Adipocyte (in vitro differentiated cells): ENCODE measurements around the gene SAFB.

ENCODE experiments used
- DNase-seq: peaks from one replicate; pipeline ENCODE4 v3.0.0-alpha.2; 2015; ENCODE audit warnings: low read depth
- H3K27me3 ChIP-seq: replicated peaks from 2 replicates; pipeline ENCODE4 v1.7.0; 2013; ENCODE audit warnings: mild to moderate bottlenecking, low read length, moderate library complexity; ENCODE audit not compliant: control insufficient read depth, insufficient read depth
- H3K36me3 ChIP-seq: 2 replicates; pipeline ENCODE4 v1.7.0; 2013; ENCODE audit warnings: low read length, mild to moderate bottlenecking, moderate library complexity; ENCODE audit not compliant: control insufficient read depth, insufficient read depth, severe bottlenecking
- H3K4me1 ChIP-seq: 2 replicates; pipeline ENCODE4 v1.7.0; 2013; ENCODE audit warnings: mild to moderate bottlenecking, low read length, moderate library complexity; ENCODE audit not compliant: control insufficient read depth, insufficient read depth
- H3K4me3 ChIP-seq: 2 replicates; pipeline ENCODE4 v1.7.0; 2013; ENCODE audit warnings: mild to moderate bottlenecking, low read length, moderate library complexity
- H3K9ac ChIP-seq: 2 replicates; pipeline ENCODE4 v1.7.0; 2013; ENCODE audit warnings: mild to moderate bottlenecking, low read length, moderate library complexity
- H3K9me3 ChIP-seq: 2 replicates; pipeline ENCODE4 v1.7.0; 2013; ENCODE audit warnings: mild to moderate bottlenecking, low read length, moderate library complexity; ENCODE audit not compliant: control insufficient read depth

The SAFB gene

GRCh38 chr19:5618591-5618990 is 4.3 kb upstream of the SAFB start:
- Histone ChIP-seq H3K9me3 (no peaks in the 10 kb centered on the region), H3K27me3 (no peaks in the 10 kb centered on the region), H3K4me3 (no peak overlapping the region), H3K36me3 (peaks cover 61% of the 10 kb centered on the region), H3K9ac (no peak overlapping the region), H3K4me1 (peaks cover 17% of the 10 kb centered on the region)
- DNase-seq: no peak

GRCh38 chr19:5619946-5620345 is 2.9 kb upstream of the SAFB start:
- H3K9me3 ChIP-seq: no peaks in the 10 kb centered on the region
- no peaks in the 10 kb centered on the region for H3K27me3 ChIP-seq
- H3K9ac ChIP-seq: no peak overlapping the region
- peaks cover 24% of the 10 kb centered on the region for H3K4me1 ChIP-seq
- no peak for DNase-seq
- H3K4me3 ChIP-seq: no peak overlapping the region
- peaks cover 48% of the 10 kb centered on the region for H3K36me3 ChIP-seq

GRCh38 chr19:5621311-5621944 is 1.5 kb upstream of the SAFB start:
- Histone ChIP-seq H3K27me3 (no peaks in the 10 kb centered on the region), H3K36me3 (peaks cover 47% of the 10 kb centered on the region), H3K4me3 (peak overlapping the region; percentile 98), H3K9me3 (no peaks in the 10 kb centered on the region), H3K9ac (peak overlapping the region; percentile 98), H3K4me1 (peaks cover 36% of the 10 kb centered on the region)
- no peak for DNase-seq

- H3K4me1 ChIP-seq: peaks cover 37% of the 10 kb centered on the region
- H3K9me3 ChIP-seq: no peaks in the 10 kb centered on the region
- no peaks in the 10 kb centered on the region for H3K27me3 ChIP-seq
- peak; percentile 41 for DNase-seq
- H3K36me3 ChIP-seq: peaks cover 51% of the 10 kb centered on the region
- H3K4me3 ChIP-seq: peak overlapping the region; percentile 98
- peak overlapping the region; percentile 98 for H3K9ac ChIP-seq
These were observed 878 bp upstream of the SAFB start for GRCh38 chr19:5621945-5622464.

GRCh38 chr19:5623397-5624017 is 624 bp downstream of the SAFB start:
- Histone ChIP-seq H3K9ac (peak overlapping the region; percentile 98), H3K9me3 (no peaks in the 10 kb centered on the region), H3K27me3 (no peaks in the 10 kb centered on the region), H3K4me1 (peaks cover 51% of the 10 kb centered on the region), H3K36me3 (peaks cover 54% of the 10 kb centered on the region), H3K4me3 (peak overlapping the region; percentile 98)
- DNase-seq: no peak

- peaks cover 53% of the 10 kb centered on the region for H3K36me3 ChIP-seq
These were observed 1.3 kb downstream of the SAFB start for GRCh38 chr19:5624018-5624663.

GRCh38 chr19:5624741-5625278 is 1.9 kb downstream of the SAFB start:
- peaks cover 57% of the 10 kb centered on the region for H3K36me3 ChIP-seq
- H3K4me3 ChIP-seq: peak overlapping the region; percentile 98
- peak overlapping the region; percentile 98 for H3K9ac ChIP-seq
- H3K9me3 ChIP-seq: no peaks in the 10 kb centered on the region
- peaks cover 63% of the 10 kb centered on the region for H3K4me1 ChIP-seq
- no peak for DNase-seq
- no peaks in the 10 kb centered on the region for H3K27me3 ChIP-seq

More at GRCh38 chr19:5624018-5624663, 1.3 kb downstream of the SAFB start:
- H3K4me3 ChIP-seq: peak overlapping the region; percentile 98
- no peaks in the 10 kb centered on the region for H3K9me3 ChIP-seq
- peak overlapping the region; percentile 98 for H3K9ac ChIP-seq
- no peaks in the 10 kb centered on the region for H3K27me3 ChIP-seq
- peak; percentile 79 for DNase-seq
- peaks cover 57% of the 10 kb centered on the region for H3K4me1 ChIP-seq

- Histone ChIP-seq H3K9me3 (no peaks in the 10 kb centered on the region), H3K27me3 (no peaks in the 10 kb centered on the region), H3K36me3 (peaks cover 49% of the 10 kb centered on the region), H3K9ac (peak overlapping the region; percentile 98), H3K4me1 (peaks cover 58% of the 10 kb centered on the region), H3K4me3 (peak overlapping the region; percentile 98)
- no peak for DNase-seq
These were observed 2.8 kb downstream of the SAFB start for GRCh38 chr19:5625641-5626040.

GRCh38 chr19:5627395-5627904 is 4.6 kb downstream of the SAFB start:
- peaks cover 46% of the 10 kb centered on the region for H3K36me3 ChIP-seq
- H3K4me3 ChIP-seq: no peak overlapping the region
- DNase-seq: no peak

GRCh38 chr19:5628461-5628860 is 5.6 kb downstream of the SAFB start:
- Histone ChIP-seq H3K27me3 (no peaks in the 10 kb centered on the region), H3K9me3 (no peaks in the 10 kb centered on the region), H3K9ac (peak overlapping the region; percentile 50), H3K36me3 (peaks cover 46% of the 10 kb centered on the region), H3K4me3 (no peak overlapping the region), H3K4me1 (peaks cover 77% of the 10 kb centered on the region)
- no peak for DNase-seq

More at GRCh38 chr19:5627395-5627904, 4.6 kb downstream of the SAFB start:
- Histone ChIP-seq H3K27me3 (no peaks in the 10 kb centered on the region), H3K9me3 (no peaks in the 10 kb centered on the region), H3K4me1 (peaks cover 68% of the 10 kb centered on the region), H3K9ac (no peak overlapping the region)

- H3K36me3 ChIP-seq: peaks cover 46% of the 10 kb centered on the region
- peaks cover 80% of the 10 kb centered on the region for H3K4me1 ChIP-seq
- DNase-seq: no peak
- no peak overlapping the region for H3K4me3 ChIP-seq
- H3K9ac ChIP-seq: peak overlapping the region; percentile 50
- no peaks in the 10 kb centered on the region for H3K9me3 ChIP-seq
- H3K27me3 ChIP-seq: no peaks in the 10 kb centered on the region
These were observed 6.1 kb downstream of the SAFB start for GRCh38 chr19:5628919-5629481.
